HEK293 (cell line): ENCODE results near the gene VEGFB.

Experiments
- CTCF ChIP-seq: fragments of 450-650 bp; formaldehyde crosslinking; IDR thresholded peaks from 2 replicates; pipeline ENCODE4 v1.5.1; 2016; ENCODE audit warnings: missing biosample characterization, missing genetic modification characterization
- KLF10 ChIP-seq: fragments of 450-650 bp; IDR thresholded peaks from 2 replicates; pipeline ENCODE4 v1.5.1; 2018; ENCODE audit warnings: missing biosample characterization, mild to moderate bottlenecking, missing genetic modification characterization
- KLF16 ChIP-seq: fragments of 450-650 bp; formaldehyde crosslinking; IDR thresholded peaks from 2 replicates; pipeline ENCODE4 v1.5.1; 2017; ENCODE audit warnings: missing biosample characterization, missing genetic modification characterization
- MEIS1 ChIP-seq: sonication (generic); formaldehyde crosslinking; IDR thresholded peaks from 2 replicates; pipeline ENCODE4 v1.8.1; 2022; ENCODE audit warnings: missing genetic modification reagents, mild to moderate bottlenecking, borderline replicate concordance
- MYNN ChIP-seq: fragments of 450-650 bp; formaldehyde crosslinking; IDR thresholded peaks from 2 replicates; pipeline ENCODE4 v1.5.1; 2016; ENCODE audit warnings: missing biosample characterization, missing genetic modification characterization, borderline replicate concordance
- REST ChIP-seq: fragments of 450-650 bp; formaldehyde crosslinking; IDR thresholded peaks from 2 replicates; pipeline ENCODE4 v1.5.1; 2016; ENCODE audit warnings: missing biosample characterization, missing genetic modification characterization
- YY1 ChIP-seq: fragments of 450-650 bp; formaldehyde crosslinking; IDR thresholded peaks from 2 replicates; pipeline ENCODE4 v1.5.1; 2018; ENCODE audit warnings: missing biosample characterization, missing genetic modification characterization
- ZNF121 ChIP-seq: fragments of 450-650 bp; formaldehyde crosslinking; IDR thresholded peaks from 2 replicates; pipeline ENCODE4 v1.5.1; 2016; ENCODE audit warnings: missing biosample characterization, missing genetic modification characterization
- ZNF175 ChIP-seq: fragments of 450-650 bp; formaldehyde crosslinking; IDR thresholded peaks from 2 replicates; pipeline ENCODE4 v1.5.1; 2016; ENCODE audit warnings: missing biosample characterization, missing genetic modification characterization
- ZNF23 ChIP-seq: fragments of 450-650 bp; formaldehyde crosslinking; IDR thresholded peaks from 2 replicates; pipeline ENCODE4 v1.5.1; 2016; ENCODE audit warnings: missing biosample characterization, missing genetic modification characterization, borderline replicate concordance
- ZNF449 ChIP-seq: fragments of 450-650 bp; formaldehyde crosslinking; IDR thresholded peaks from 2 replicates; pipeline ENCODE4 v1.5.1; 2017; ENCODE audit warnings: missing biosample characterization, mild to moderate bottlenecking, missing genetic modification characterization, moderate library complexity
- ZNF571 ChIP-seq: fragments of 450-650 bp; formaldehyde crosslinking; IDR thresholded peaks from 2 replicates; pipeline ENCODE4 v1.5.0; 2017; ENCODE audit warnings: missing biosample characterization, missing genetic modification characterization
- ZSCAN18 ChIP-seq: fragments of 450-650 bp; formaldehyde crosslinking; IDR thresholded peaks from 2 replicates; pipeline ENCODE4 v1.5.1; 2016; ENCODE audit warnings: missing biosample characterization, missing genetic modification characterization

GRCh38 chr11:64255135-64256128 is 21.0 kb downstream of the VEGFB start:
- TF ChIP-seq CTCF (tag by site-specific recombination) = no peak
- no peak for TF ChIP-seq ZNF121 (tag by site-specific recombination)
- TF ChIP-seq ZNF23 (tag by site-specific recombination) = no peak
- TF ChIP-seq REST (tag by site-specific recombination) = no peak
- TF ChIP-seq YY1 (tag by site-specific recombination) = no peak
- no peak for TF ChIP-seq MYNN (tag by site-specific recombination)
- no peak for TF ChIP-seq ZSCAN18 (tag by site-specific recombination)
- no peak for TF ChIP-seq KLF10 (tag by site-specific recombination)
- TF ChIP-seq ZNF449 = no peak
- TF ChIP-seq ZNF175 (tag by site-specific recombination) = no peak
- TF ChIP-seq KLF16 = no peak
- TF ChIP-seq MEIS1 (CRISPR knock-in tag) = no peak
- no peak for TF ChIP-seq ZNF571
